KMS-11 (cell line): ENCODE measurements around the gene ERVH48-1.
"Not testable (repeated sequence)": the region's sequence is repeated elsewhere in the genome, so short reads cannot be mapped to it uniquely, and the experiment has no call there.

Experiments
- H2AFZ ChIP-seq: fragments of 200-600 bp; sonication (generic); 2 replicates; pipeline ENCODE4 v1.6.1; 2016; ENCODE audit warnings: antibody characterized with exemption, mixed run types, low read depth
- H3K27ac ChIP-seq: fragments of 200-600 bp; sonication (generic); 2 replicates; pipeline ENCODE4 v1.6.1; 2016; ENCODE audit warnings: mild to moderate bottlenecking, mixed run types
- H3K27me3 ChIP-seq: fragments of 200-600 bp; sonication (generic); 2 replicates; pipeline ENCODE4 v1.6.1; 2017; ENCODE audit warnings: mild to moderate bottlenecking, low read depth, mixed run types, moderate library complexity; ENCODE audit not compliant: insufficient read depth
- H3K36me3 ChIP-seq: fragments of 200-600 bp; sonication (generic); 2 replicates; pipeline ENCODE4 v1.6.1; 2017; ENCODE audit warnings: mild to moderate bottlenecking, mixed run types; ENCODE audit not compliant: insufficient read depth
- H3K4me1 ChIP-seq: fragments of 200-600 bp; sonication (generic); 2 replicates; pipeline ENCODE4 v1.6.1; 2016; ENCODE audit warnings: mild to moderate bottlenecking, low read depth, mixed run types; ENCODE audit not compliant: poor library complexity, severe bottlenecking
- H3K4me2 ChIP-seq: fragments of 200-600 bp; sonication (generic); 2 replicates; pipeline ENCODE4 v1.7.0; 2016; ENCODE audit warnings: mild to moderate bottlenecking, mixed run types
- H3K4me3 ChIP-seq: fragments of 200-600 bp; sonication (generic); IDR thresholded peaks from 2 replicates; pipeline ENCODE4 v1.6.1; 2017; ENCODE audit warnings: low read depth, low read length, mixed read lengths; ENCODE audit not compliant: insufficient read depth
- H3K79me2 ChIP-seq: fragments of 200-600 bp; sonication (generic); 2 replicates; pipeline ENCODE4 v1.6.1; 2016; ENCODE audit warnings: low read depth, mixed run types; ENCODE audit not compliant: insufficient read depth
- H3K9ac ChIP-seq: fragments of 200-600 bp; sonication (generic); 2 replicates; pipeline ENCODE4 v1.6.1; 2016; ENCODE audit warnings: mild to moderate bottlenecking, mixed run types
- H4K20me1 ChIP-seq: fragments of 200-600 bp; sonication (generic); 2 replicates; pipeline ENCODE4 v1.6.1; 2016; ENCODE audit warnings: mild to moderate bottlenecking, mixed run types; ENCODE audit not compliant: insufficient read depth
- CTCF ChIP-seq: fragments of 200-600 bp; sonication (generic); conservative IDR thresholded peaks from 2 replicates; pipeline ENCODE4 v1.6.1; 2017; ENCODE audit warnings: low read depth, mild to moderate bottlenecking, antibody characterized with exemption, low read length, moderate library complexity, mixed read lengths

ERVH48-1 gene

GRCh38 chr21:42964086-42964485 lies 38.7 kb upstream of the ERVH48-1 start:
- no peak overlapping the region for H3K27ac ChIP-seq
- H3K4me3 ChIP-seq: no peak overlapping the region
- no peaks in the 10 kb centered on the region for H4K20me1 ChIP-seq
- H3K4me2 ChIP-seq: no peak overlapping the region
- no peaks in the 10 kb centered on the region for H3K4me1 ChIP-seq
- H3K79me2 ChIP-seq: no peaks in the 10 kb centered on the region
- no peak overlapping the region for H2AFZ ChIP-seq
- H3K9ac ChIP-seq: no peak overlapping the region
- no peak for TF ChIP-seq CTCF
- H3K27me3 ChIP-seq: no peaks in the 10 kb centered on the region
- no peaks in the 10 kb centered on the region for H3K36me3 ChIP-seq

- Histone ChIP-seq H3K4me1 (no peaks in the 10 kb centered on the region), H3K4me3 (no peak overlapping the region), H3K27ac (no peak overlapping the region), H3K9ac (no peak overlapping the region), H3K36me3 (no peaks in the 10 kb centered on the region), H4K20me1 (no peaks in the 10 kb centered on the region), H2AFZ (no peak overlapping the region), H3K27me3 (no peaks in the 10 kb centered on the region), H3K79me2 (no peaks in the 10 kb centered on the region), H3K4me2 (no peak overlapping the region)
- TF ChIP-seq CTCF: no peak
Measured at GRCh38 chr21:42962380-42963007, 37.1 kb upstream of the ERVH48-1 start.

- Histone ChIP-seq H3K4me2 (no peak overlapping the region), H3K27me3 (no peaks in the 10 kb centered on the region), H4K20me1 (no peaks in the 10 kb centered on the region), H3K79me2 (no peaks in the 10 kb centered on the region), H3K4me3 (no peak overlapping the region), H3K36me3 (no peaks in the 10 kb centered on the region), H3K4me1 (no peaks in the 10 kb centered on the region), H3K27ac (no peak overlapping the region), H3K9ac (no peak overlapping the region), H2AFZ (no peak overlapping the region)
- no peak for TF ChIP-seq CTCF
Measured at GRCh38 chr21:42959728-42960127, 34.3 kb upstream of the ERVH48-1 start.

GRCh38 chr21:42958122-42958521 lies 32.7 kb upstream of the ERVH48-1 start:
- H3K27me3 ChIP-seq, H3K79me2 ChIP-seq, H3K4me1 ChIP-seq, H3K9ac ChIP-seq, H3K36me3 ChIP-seq, H3K27ac ChIP-seq, H2AFZ ChIP-seq, H4K20me1 ChIP-seq, H3K4me3 ChIP-seq, H3K4me2 ChIP-seq: not testable (repeated sequence)

- Histone ChIP-seq H3K9ac (no peak overlapping the region), H3K27ac (no peak overlapping the region), H3K4me2 (no peak overlapping the region)
Measured at GRCh38 chr21:42956824-42957630, 31.6 kb upstream of the ERVH48-1 start.

DNA sequence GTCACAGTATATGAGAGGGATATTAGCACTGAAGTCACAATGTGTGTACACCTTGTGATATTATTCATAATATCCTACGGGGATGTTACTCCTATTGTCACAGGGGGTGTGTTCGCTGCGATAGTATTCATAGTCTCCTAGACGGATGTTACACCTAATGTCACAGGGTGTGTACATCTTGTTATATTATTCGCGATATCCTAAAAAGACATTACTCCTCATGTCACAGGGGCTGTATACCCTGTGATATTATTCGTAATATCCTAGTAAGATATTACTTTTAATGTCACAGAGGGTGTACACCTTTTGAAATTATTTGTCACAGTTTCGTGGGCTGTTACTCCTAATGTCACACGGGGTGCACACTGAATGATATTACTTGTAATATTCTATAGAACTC lies 25.8 kb upstream of the ERVH48-1 start:
- not testable (repeated sequence) for H3K27ac ChIP-seq, H4K20me1 ChIP-seq, H2AFZ ChIP-seq, H3K4me1 ChIP-seq, H3K36me3 ChIP-seq, H3K9ac ChIP-seq, H3K4me2 ChIP-seq, H3K79me2 ChIP-seq, H3K27me3 ChIP-seq, H3K4me3 ChIP-seq

More at GRCh38 chr21:42956824-42957630, 31.6 kb upstream of the ERVH48-1 start:
- Histone ChIP-seq H2AFZ (no peak overlapping the region), H4K20me1 (no peaks in the 10 kb centered on the region), H3K4me3 (no peak overlapping the region), H3K36me3 (no peaks in the 10 kb centered on the region), H3K79me2 (no peaks in the 10 kb centered on the region), H3K27me3 (no peaks in the 10 kb centered on the region), H3K4me1 (no peaks in the 10 kb centered on the region)
- TF ChIP-seq CTCF: no peak
